H1 (cell line): ENCODE data around the gene POLR2M. TPM values are rescaled to one million over a fixed set of nuclear protein-coding genes. Genes with fewer than 3 reads are reported as not detected.

Experiments
- CREB1 ChIP-seq: IDR thresholded peaks from 2 replicates; pipeline ENCODE4 v1.6.1; 2012; ENCODE audit warnings: inconsistent platforms
- PHF8 ChIP-seq: fragments of 200-600 bp; sonication (generic); conservative IDR thresholded peaks from 2 replicates; pipeline ENCODE4 v1.7.1; 2012; ENCODE audit warnings: low read depth, mild to moderate bottlenecking, inconsistent platforms, low read length, moderate library complexity
- polyA plus RNA-seq, 7 experiments: library from polyadenylated mRNA; depleted of rRNA in 3 of 7; stranded (reverse) in 5 of 7; unstranded in 2 of 7; fragments of >200 nt in 5 of 7; fragments of 200-250 nt in 2 of 7; gene quantifications; 1 replicate in 5 of 7; 2 replicates in 1 of 7; 4 replicates in 1 of 7; pipeline versions ENCODE4 v1.2.1 to v1.2.3, GENCODE V29; 2011 to 2013; ENCODE audit warnings: missing spikeins in 2 of 7, mixed read lengths in 2 of 7
- total RNA-seq: library from RNA; stranded (reverse); fragmentation: NEBNext Ultra II Directional; extraction: Animal tissue kit (Norgen Biotek cat#: 25700); gene quantifications from 2 replicates; pipeline ENCODE4 v1.2.1, GENCODE V29; 2021
- TF ChIP-seq, protein P1 (sequence below), 3 experiments: IDR thresholded peaks; 1 replicate in 2 of 3; 2 replicates in 1 of 3; pipeline versions ENCODE4 v1.5.1 to v1.6.1; 2011; ENCODE audit warnings: low read length in 3 of 3, mild to moderate bottlenecking in 3 of 3, inconsistent platforms in 2 of 3, low read depth in 1 of 3, moderate library complexity in 1 of 3; ENCODE audit not compliant: insufficient read depth in 1 of 3; ENCODE audit errors: control extremely low read depth in 1 of 3

Gene POLR2M
- total and polyA plus RNA-seq, 2 of the 8 experiments (the other 6 are each of a cell fraction or from before 2014, with no cell fraction given): 32.7 to 55.1 TPM

DNA sequence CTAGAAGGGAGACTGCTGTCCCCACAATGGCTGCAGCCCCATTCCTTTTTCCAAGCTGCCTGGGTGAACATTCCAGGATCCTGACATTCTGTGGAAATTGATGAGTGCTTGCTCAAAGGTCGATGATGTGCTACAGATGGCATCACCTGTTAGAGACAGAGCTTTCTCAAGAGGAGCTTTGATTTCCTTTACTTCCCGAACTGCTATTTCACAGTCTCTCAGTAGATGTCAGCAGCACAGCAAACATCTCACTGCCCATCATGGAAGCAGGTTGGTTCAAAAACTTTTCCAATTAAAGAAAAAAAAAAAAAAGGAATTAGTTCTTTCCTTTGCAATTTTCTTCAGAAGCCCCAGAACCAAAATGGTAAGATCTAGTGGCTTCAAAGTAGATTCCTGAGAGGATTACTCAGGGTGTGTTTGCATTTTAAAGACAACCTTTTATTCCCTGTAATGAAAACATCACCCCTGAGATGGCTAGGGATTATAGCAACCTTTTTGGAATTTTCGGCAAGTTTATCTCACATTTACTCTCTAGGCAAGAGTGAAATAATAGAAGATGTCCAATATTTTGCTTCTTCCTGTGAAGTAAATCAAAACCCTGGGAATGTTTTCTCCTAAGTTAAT lies 44.8 kb downstream of the POLR2M start (continued):
- TF ChIP-seq, protein P1, sequence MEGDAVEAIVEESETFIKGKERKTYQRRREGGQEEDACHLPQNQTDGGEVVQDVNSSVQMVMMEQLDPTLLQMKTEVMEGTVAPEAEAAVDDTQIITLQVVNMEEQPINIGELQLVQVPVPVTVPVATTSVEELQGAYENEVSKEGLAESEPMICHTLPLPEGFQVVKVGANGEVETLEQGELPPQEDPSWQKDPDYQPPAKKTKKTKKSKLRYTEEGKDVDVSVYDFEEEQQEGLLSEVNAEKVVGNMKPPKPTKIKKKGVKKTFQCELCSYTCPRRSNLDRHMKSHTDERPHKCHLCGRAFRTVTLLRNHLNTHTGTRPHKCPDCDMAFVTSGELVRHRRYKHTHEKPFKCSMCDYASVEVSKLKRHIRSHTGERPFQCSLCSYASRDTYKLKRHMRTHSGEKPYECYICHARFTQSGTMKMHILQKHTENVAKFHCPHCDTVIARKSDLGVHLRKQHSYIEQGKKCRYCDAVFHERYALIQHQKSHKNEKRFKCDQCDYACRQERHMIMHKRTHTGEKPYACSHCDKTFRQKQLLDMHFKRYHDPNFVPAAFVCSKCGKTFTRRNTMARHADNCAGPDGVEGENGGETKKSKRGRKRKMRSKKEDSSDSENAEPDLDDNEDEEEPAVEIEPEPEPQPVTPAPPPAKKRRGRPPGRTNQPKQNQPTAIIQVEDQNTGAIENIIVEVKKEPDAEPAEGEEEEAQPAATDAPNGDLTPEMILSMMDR (IDR thresholded peaks at IDR 0.05; ENCODE audit: control extremely low read depth in 1 of 3, insufficient read depth in 1 of 3, low read depth in 1 of 3, low read length in 3 of 3): peak in 2 of 3 experiments; percentile 67 to 78; a peak in 3 of 4 replicates
- TF ChIP-seq PHF8: no peak
- no peak for TF ChIP-seq CREB1
